Non-pigmented ciliary epithelial cell (primary cell): Measurements from ENCODE around the gene YDJC.
"Not testable (repeated sequence)": the region's sequence is repeated elsewhere in the genome, so short reads cannot be mapped to it uniquely, and the experiment has no call there.

Experiments used
- DNase-seq: peaks from one replicate; pipeline ENCODE4 v3.0.0-alpha.2; 2010; ENCODE audit warnings: low read depth

The YDJC gene

DNA sequence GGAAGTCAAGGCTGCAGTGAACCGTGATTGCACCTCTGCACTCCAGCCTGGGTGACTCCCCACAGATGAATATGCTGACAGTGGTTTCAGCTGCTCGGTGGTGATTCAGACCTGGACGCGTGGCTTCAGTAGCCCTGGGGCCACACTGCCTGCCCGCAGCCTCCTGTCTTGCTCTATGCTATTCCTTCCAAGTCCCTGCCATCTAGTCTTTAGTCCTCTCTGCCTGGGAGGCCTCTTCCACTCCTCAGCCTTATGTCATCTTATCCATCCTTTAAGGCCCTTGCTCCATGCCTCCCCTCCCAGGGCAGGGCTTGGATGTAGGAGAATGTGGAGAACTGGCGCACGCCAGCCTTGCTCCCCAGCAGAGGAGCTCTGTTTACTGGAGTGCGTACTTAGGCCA lies 23.0 kb downstream of the YDJC start:
- DNase-seq = no peak

DNA sequence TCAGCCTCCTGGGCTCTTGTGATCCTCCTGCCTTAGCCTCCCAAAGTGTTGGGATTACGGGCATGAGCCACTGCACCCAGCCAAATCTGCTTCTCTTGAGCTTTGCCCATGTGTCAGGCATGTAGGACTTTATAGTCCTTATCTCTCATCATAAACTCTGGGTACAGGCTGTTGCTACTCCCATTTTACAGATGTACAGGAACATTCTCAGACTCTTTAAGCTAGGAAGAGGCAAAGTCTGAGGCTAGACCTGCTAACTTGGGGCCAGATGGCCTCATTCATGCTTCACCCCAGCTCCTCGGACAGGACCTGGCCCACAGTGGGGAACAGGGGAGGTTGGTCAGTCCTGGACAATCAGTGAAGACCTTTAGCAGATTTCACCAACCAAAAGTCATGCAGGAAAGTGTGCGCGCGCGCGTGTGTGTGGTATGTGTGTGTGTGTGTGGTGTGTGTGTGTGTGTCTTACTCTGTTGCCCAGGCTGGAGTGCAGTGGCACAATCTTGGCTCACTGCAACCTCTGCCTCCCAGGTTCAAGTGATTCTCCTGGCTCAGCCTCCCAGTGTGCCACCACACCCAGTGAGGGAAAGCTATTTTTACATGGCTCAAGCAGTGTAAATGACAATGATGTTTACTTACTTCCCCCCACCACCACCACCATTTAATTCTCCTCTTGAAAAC lies 23.8 kb downstream of the YDJC start:
- no peak for DNase-seq

GRCh38 chr22:21603973-21604372 lies 25.8 kb downstream of the YDJC start:
- no peak for DNase-seq

DNA sequence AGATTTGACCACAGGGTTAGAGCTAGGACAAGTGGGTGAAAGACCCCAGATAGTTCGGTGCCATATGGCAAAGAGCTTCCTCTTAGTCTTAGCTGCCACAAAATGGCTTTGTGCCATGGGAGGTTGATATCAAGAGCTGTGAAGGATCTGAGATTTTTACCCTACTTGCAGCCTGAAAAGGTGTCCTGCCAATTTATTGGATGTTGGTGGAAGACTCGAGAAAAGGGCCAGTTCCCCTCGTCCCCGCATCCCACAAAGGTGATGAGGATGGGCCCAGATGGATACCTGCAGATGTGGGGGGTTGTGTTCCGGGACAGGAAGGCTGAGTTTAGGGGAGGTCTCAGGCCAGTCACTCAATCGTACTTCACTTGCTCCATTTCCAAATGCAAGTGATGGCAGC lies 27.2 kb downstream of the YDJC start:
- DNase-seq = no peak

DNA sequence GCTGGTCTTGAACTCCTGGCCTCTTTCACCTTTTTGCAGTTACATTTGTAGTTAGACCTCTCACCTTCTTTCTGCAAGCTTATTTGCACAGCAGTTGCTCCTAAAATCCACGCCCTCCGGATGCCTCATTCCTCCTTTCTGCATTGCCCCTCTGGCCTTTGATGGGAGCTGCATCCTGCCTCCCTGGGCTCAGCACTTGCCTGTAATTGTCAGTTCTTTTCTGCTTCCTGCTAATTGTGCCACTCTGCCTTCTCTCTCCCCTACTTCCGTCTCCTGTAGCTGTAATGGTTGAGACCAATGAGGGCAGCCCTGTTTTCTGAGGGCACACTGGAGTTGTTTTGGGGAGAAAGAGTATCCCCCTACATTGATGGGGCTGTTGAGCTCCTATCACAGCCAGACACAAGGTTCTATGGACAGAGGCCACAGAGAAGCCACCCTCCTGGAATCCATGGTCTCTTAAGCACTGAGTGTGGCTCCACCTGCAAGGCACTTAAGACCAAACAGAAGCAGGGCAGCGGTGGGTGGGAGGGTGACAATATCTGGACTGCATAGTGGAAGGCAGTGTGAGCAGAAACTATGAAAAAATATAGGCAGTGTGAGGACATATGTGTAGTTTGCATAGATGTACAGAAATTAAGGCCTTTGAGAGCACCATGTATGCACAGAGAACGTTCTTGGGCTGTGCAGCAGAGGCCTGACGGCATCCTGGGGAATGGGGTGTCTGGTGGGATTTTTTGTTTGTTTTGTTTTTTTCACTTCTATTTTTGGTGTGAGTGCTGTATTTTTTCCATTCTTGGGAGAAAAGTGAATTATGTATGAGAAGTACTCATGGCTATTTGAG lies 30.5 kb downstream of the YDJC start:
- no peak for DNase-seq

GRCh38 chr22:21598302-21598701 lies 31.5 kb downstream of the YDJC start:
- no peak for DNase-seq

GRCh38 chr22:21596356-21597135 lies 33.3 kb downstream of the YDJC start:
- DNase-seq = not testable (repeated sequence)

- DNase-seq = no peak
These were observed 34.9 kb downstream of the YDJC start for GRCh38 chr22:21594865-21595452.

GRCh38 chr22:21593406-21594232 lies 36.2 kb downstream of the YDJC start:
- DNase-seq = no peak

GRCh38 chr22:21592422-21592821 lies 37.4 kb downstream of the YDJC start:
- DNase-seq = no peak

DNA sequence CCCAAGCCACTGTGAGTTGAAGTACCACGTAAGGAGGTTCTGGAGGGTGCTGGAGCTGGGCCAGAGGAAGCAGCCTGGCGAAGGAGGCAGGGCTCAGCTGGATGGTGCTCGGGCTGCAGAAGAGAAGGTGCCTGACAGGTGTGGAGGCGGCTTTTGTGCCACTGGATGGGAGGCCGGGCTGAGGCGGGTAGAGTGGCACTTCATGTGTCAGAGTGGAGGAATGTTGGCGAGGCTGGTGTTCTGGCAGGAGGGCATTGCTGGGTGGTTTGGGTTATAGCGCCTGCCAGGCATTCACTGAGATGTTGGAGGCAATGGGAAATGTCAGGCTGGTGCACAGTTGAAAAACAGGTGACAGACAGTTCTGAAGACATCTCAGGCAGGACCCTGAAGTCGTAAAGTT lies 38.1 kb downstream of the YDJC start:
- no peak for DNase-seq

DNA sequence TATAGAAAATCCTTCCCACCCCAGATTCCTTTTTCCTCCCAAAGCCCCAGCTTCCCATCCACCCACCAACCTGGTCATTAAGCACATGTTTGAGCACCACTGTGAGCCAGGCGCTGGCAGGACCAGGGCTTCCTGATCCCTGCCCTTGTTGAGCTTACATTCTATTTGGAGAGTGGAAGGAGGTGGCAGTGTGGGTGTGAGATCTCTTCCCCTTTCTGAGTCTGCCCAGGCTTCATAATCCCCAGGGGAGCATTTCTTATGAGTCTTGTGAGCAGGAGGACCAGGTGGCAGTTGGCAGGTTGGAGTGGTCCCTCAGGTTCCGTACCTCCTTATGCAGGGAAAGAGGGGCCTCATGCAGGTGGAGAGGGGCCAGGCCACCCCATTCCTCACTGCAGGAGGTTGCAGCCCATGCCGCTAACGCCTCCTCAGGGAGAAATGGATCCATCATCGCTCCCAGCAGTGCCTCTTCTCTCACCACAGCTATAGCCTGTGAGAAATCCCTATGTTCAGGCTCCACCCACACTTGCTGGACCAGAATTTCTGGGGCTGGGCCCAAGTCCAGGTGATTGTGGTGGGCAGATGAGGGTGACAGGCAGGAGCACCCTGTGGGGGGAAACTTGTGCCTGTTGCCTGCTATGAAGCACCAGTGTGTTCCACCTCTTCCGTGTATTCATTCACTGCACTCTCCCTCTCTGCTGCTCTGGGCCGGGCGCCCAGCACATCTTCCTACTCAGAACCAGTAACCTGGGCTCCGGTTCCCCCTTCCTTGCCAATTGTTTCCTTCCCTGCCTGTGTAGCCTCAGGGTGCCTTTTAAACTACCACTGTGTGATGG lies 38.8 kb downstream of the YDJC start:
- no peak for DNase-seq

GRCh38 chr22:21589396-21589795 lies 40.4 kb downstream of the YDJC start:
- DNase-seq = no peak

DNA sequence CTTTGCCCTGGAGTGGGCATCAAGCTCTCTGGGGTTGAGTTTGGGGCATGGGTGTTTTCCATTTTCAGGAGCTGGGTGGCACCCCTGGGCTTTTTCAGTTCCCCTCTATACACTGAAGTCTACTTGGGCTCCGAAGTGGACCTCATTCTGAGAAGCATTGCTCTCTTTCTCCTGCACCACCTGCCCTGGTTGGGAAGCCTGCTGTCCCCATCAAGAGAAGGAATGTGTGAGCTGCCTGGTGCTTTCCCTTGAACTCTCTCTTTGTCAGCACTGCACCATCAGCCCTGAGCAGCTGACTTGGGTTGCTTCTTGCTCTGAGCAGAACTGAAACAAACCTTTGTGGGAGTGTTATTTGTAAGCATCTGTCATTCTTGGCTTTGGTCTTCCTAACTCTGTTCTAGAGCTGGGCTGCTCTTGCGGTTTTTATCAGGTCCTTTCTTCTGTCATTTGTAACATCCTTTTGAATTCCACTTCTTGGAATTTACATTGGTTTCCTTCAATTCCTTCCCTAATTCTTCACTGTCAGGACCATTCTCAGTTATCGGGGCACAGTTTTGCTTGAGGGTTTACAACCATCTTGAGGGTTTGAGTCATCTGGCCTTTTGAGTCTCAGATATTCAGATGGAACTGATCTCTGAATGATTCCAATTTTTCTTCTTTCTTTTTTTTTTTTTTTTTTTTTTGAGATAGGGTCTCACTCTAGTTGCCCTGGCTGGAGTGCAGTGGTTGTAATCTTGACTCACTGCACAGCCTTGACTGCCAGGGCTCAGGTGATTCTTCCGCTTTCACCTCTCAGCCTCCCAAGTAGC lies 41.8 kb downstream of the YDJC start:
- DNase-seq = no peak

- DNase-seq = no peak
These were observed 44.4 kb downstream of the YDJC start for GRCh38 chr22:21585389-21585788.

- no peak for DNase-seq
These were observed 46.8 kb downstream of the YDJC start for GRCh38 chr22:21582801-21583740.

DNA sequence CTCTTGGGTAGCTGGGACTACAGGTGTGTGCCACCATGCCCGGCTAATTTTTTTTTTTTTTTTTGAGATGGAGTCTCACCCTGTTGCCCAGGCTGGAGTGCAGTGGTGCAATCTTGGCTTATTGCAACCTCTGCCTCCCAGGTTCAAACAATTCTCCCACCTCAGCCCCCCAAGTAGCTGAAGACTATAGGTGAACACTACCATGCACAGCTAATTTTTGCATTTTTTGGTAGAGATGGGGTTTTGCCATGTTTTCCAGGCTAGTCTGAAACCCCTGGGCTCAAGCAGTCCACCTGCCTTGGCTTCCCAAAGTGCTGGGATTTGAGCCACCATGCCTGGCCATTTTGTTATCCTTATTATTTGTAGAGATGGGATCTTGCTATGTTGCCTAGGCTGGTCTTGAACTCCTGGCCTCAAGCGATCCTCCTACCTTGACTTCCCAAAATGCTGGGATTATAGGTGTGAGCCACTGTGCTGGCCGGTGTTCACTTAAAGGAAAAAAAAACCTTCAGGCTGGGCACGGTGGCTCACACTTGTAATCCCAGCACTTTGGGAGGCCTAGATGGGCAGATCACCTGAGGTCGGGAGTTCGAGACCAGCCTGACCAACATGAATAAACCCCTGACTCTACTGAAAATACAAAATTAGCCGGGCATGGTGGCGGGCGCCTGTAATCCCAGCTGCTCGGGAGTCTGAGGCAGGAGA lies 48.7 kb downstream of the YDJC start:
- DNase-seq = not testable (repeated sequence)

DNA sequence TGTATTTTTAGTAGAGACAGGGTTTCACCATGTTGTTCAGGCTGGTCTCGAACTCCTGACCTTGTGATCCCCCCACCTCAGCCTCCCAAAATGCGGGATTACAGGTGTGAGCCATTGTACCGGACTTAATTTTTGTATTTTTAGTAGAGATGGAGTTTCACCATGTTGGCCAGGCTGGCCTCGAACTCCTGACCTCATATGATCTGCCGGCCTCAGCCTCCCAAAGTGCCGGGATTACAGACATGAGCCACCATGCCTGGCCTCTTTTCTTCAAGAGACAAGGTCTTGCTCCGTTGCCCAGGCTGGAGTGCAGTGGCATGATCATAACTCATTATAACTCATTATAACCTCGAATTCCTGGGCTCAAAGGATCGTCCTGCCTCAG lies 49.2 kb downstream of the YDJC start:
- DNase-seq = not testable (repeated sequence)
